ENCODE results near the gene SKIL.

Gene SKIL

DNA sequence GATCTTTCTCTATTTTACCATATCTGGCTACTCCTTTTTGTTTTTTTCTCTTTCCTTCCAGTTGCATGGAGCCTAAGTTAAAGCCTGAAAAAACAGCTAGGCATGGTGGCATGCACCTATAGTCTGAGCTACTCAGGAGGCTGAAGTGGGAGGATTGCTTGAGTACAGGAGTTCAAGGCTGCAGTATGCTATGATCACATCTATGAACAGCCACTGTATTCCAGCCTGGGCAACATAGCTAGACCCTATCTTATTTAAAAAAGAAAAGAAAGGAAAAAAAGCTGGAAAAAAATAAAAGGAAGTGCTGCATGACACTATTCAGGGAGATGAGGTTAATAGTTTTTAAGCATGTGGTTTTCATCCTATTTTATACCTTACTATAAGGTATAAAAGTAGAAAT lies 4.0 kb upstream of the SKIL start:
- H3K9me2 ChIP-seq (replicated peaks; ENCODE audit: insufficient read depth, low read length): no peaks in the 10 kb centered on the region
- H2AFZ ChIP-seq (ENCODE audit: low read length): no peak overlapping the region
- peaks cover 17% of the 10 kb centered on the region for H3K4me1 ChIP-seq (ENCODE audit: low read length)
- no peak overlapping the region for H3K9ac ChIP-seq (ENCODE audit: low read length)
- no peak for DNase-seq
- peaks cover 22% of the 10 kb centered on the region for H3F3A ChIP-seq (ENCODE audit: insufficient read depth, low read length)
- no peak overlapping the region for H3K4me3 ChIP-seq (ENCODE audit: low read length)
- TF ChIP-seq EZH2phosphoT487 (IDR thresholded peaks at IDR 0.05; ENCODE audit: low read length) (no peak), EZH2 (optimal IDR thresholded peaks at IDR 0.05; ENCODE audit: low read depth, low read length) (no peak)
- TF ChIP-seq, protein P1, sequence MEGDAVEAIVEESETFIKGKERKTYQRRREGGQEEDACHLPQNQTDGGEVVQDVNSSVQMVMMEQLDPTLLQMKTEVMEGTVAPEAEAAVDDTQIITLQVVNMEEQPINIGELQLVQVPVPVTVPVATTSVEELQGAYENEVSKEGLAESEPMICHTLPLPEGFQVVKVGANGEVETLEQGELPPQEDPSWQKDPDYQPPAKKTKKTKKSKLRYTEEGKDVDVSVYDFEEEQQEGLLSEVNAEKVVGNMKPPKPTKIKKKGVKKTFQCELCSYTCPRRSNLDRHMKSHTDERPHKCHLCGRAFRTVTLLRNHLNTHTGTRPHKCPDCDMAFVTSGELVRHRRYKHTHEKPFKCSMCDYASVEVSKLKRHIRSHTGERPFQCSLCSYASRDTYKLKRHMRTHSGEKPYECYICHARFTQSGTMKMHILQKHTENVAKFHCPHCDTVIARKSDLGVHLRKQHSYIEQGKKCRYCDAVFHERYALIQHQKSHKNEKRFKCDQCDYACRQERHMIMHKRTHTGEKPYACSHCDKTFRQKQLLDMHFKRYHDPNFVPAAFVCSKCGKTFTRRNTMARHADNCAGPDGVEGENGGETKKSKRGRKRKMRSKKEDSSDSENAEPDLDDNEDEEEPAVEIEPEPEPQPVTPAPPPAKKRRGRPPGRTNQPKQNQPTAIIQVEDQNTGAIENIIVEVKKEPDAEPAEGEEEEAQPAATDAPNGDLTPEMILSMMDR (IDR thresholded peaks at IDR 0.05; ENCODE audit: low read length): no peak
- H3K9me3 ChIP-seq (replicated peaks; ENCODE audit: insufficient read depth, low read length): no peaks in the 10 kb centered on the region
- H4K20me1 ChIP-seq (ENCODE audit: insufficient read depth, low read length): no peaks in the 10 kb centered on the region
- H3K36me3 ChIP-seq (replicated peaks; ENCODE audit: insufficient read depth, low read length): no peaks in the 10 kb centered on the region
- H3K27ac ChIP-seq (ENCODE audit: low read length): no peak overlapping the region
- peaks cover 8% of the 10 kb centered on the region for H3K79me2 ChIP-seq (ENCODE audit: low read length)
- no peak overlapping the region for H3K4me2 ChIP-seq (ENCODE audit: low read depth, low read length)
- H3K27me3 ChIP-seq (replicated peaks; ENCODE audit: insufficient read depth, low read length): no peaks in the 10 kb centered on the region

DNA sequence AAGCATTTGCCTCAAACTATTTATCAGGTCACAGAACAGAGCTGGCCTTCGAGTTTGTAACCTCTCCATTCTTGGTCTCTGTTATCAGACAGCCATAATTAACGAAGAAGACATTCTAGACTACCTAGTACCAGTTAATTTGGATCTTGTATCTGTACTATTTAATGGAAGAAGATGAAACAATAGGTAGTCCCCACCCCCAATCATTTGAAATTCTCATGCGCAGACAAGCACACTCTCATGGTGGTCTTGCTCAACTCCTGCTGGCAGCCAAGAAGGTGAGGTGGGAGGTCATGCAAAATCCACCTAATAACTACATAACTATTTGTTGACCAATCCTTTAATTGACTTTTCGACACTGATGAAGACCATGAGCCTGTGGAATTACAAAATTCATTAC lies 2.8 kb upstream of the SKIL start:
- TF ChIP-seq EZH2phosphoT487 (IDR thresholded peaks at IDR 0.05; ENCODE audit: low read length) (no peak), EZH2 (optimal IDR thresholded peaks at IDR 0.05; ENCODE audit: low read depth, low read length) (no peak)
- TF ChIP-seq, protein P1 (IDR thresholded peaks at IDR 0.05; ENCODE audit: low read length): no peak
- Histone ChIP-seq H3K27me3 (replicated peaks; ENCODE audit: insufficient read depth, low read length) (no peaks in the 10 kb centered on the region), H3K79me2 (ENCODE audit: low read length) (peaks cover 20% of the 10 kb centered on the region), H3K27ac (ENCODE audit: low read length) (peak overlapping the region; percentile 92; the same call in 1 of the 2 replicates), H3K9me2 (replicated peaks; ENCODE audit: insufficient read depth, low read length) (no peaks in the 10 kb centered on the region), H3K4me1 (ENCODE audit: low read length) (peaks cover 22% of the 10 kb centered on the region), H3K9me3 (replicated peaks; ENCODE audit: insufficient read depth, low read length) (no peaks in the 10 kb centered on the region), H3K4me3 (ENCODE audit: low read length) (peak overlapping the region; percentile 63; the same call in 1 of the 2 replicates), H3F3A (ENCODE audit: insufficient read depth, low read length) (peaks cover 22% of the 10 kb centered on the region), H3K9ac (ENCODE audit: low read length) (peak overlapping the region; percentile 74; the same call in 1 of the 2 replicates), H3K36me3 (replicated peaks; ENCODE audit: insufficient read depth, low read length) (no peaks in the 10 kb centered on the region), H2AFZ (ENCODE audit: low read length) (peak overlapping the region; percentile 21; the same call in 1 of the 2 replicates), H3K4me2 (ENCODE audit: low read depth, low read length) (peak overlapping the region; percentile 81), H4K20me1 (ENCODE audit: insufficient read depth, low read length) (no peaks in the 10 kb centered on the region)
- no peak for DNase-seq

DNA sequence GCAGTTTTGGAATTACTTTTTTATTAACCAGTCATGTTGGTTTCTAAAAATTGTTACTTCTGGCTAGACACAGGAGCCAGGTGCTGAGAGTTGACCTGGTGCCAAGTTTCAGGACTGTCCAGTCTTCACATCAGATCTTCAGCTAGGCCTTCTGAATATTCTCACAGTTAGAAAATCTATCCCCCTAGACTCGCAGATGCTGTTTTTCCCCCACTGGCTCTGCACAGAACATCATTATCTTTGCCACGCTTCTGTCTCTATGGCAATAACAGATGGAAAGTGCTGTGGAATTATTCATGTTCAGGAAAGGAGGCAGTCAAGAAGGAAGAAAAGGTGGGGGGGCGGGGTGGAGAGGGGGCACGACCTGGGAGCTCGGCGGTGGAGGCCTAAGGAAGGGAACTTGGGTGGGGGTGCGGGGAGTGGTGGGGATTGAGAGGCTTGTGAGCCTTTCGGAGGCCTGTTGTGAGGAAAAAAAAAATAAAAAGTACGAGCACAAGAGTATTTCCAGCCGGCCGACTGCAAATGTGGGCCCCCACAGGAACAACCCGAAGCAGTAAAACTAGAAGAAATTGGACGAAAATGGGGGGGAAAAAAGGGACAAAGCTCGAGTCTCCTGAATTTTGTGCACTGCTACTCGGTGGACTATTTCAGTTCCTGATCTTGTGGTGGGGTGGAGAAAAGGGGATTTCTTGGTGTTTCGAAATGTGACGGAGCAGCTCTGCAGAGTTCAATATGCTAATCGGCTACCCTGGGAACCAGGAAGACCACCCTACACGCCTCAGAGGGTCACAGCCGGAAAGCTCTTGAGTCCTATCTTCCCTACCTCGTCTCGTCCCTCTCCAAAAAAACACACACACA lies 1.5 kb upstream of the SKIL start:
- H3K9me3 ChIP-seq (replicated peaks; ENCODE audit: insufficient read depth, low read length): no peaks in the 10 kb centered on the region
- no peaks in the 10 kb centered on the region for H3K27me3 ChIP-seq (replicated peaks; ENCODE audit: insufficient read depth, low read length)
- H2AFZ ChIP-seq (ENCODE audit: low read length): peak overlapping the region; percentile 21
- no peaks in the 10 kb centered on the region for H3K9me2 ChIP-seq (replicated peaks; ENCODE audit: insufficient read depth, low read length)
- H3F3A ChIP-seq (ENCODE audit: insufficient read depth, low read length): peaks cover 22% of the 10 kb centered on the region
- peak overlapping the region; percentile 81 for H3K4me2 ChIP-seq (ENCODE audit: low read depth, low read length)
- TF ChIP-seq EZH2phosphoT487 (IDR thresholded peaks at IDR 0.05; ENCODE audit: low read length): no peak
- no peak for TF ChIP-seq EZH2 (optimal IDR thresholded peaks at IDR 0.05; ENCODE audit: low read depth, low read length)
- TF ChIP-seq, protein P1 (IDR thresholded peaks at IDR 0.05; ENCODE audit: low read length): no peak
- H4K20me1 ChIP-seq (ENCODE audit: insufficient read depth, low read length): no peaks in the 10 kb centered on the region
- H3K36me3 ChIP-seq (replicated peaks; ENCODE audit: insufficient read depth, low read length): no peaks in the 10 kb centered on the region; the same call in 1 of the 2 replicates
- H3K4me1 ChIP-seq (ENCODE audit: low read length): peaks cover 30% of the 10 kb centered on the region
- H3K27ac ChIP-seq (ENCODE audit: low read length): peak overlapping the region; percentile 92
- peak overlapping the region; percentile 63 for H3K4me3 ChIP-seq (ENCODE audit: low read length)
- peaks cover 33% of the 10 kb centered on the region for H3K79me2 ChIP-seq (ENCODE audit: low read length)
- peak; percentile 85 for DNase-seq
- peak overlapping the region; percentile 74 for H3K9ac ChIP-seq (ENCODE audit: low read length)

Measured in MM.1S (cell line).